ENCODE data around the gene TAF5.
"Not testable (repeated sequence)": the region's sequence is repeated elsewhere in the genome, so short reads cannot be mapped to it uniquely, and the experiment has no call there.

Gene TAF5

DNA sequence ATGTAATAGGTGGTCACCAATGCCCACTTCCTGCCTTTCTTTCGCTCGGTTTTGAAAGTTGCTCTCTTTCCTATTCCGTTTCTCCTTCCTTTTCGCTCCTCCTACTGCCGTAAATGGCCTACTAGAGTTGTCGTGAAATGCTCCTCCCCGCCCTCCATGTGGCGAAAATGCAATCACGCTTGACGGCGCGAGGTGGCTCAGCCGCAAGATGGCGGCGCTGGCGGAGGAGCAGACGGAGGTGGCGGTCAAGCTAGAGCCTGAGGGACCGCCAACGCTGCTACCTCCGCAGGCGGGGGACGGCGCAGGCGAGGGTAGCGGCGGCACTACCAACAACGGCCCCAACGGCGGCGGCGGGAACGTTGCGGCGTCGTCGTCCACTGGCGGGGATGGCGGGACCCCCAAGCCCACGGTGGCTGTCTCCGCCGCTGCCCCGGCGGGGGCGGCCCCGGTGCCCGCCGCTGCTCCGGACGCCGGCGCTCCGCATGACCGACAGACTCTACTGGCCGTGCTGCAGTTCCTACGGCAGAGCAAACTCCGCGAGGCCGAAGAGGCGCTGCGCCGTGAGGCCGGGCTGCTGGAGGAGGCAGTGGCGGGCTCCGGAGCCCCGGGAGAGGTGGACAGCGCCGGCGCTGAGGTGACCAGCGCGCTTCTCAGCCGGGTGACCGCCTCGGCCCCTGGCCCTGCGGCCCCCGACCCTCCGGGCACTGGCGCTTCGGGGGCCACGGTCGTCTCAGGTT is at the start of gene TAF5:
Gene TAF5 (plus strand): TSS at position 195 of the 737 bp plus-strand sequence. CDS start 14 bp downstream, at position 209.
- DNase-seq, result peak; percentile 93

DNA sequence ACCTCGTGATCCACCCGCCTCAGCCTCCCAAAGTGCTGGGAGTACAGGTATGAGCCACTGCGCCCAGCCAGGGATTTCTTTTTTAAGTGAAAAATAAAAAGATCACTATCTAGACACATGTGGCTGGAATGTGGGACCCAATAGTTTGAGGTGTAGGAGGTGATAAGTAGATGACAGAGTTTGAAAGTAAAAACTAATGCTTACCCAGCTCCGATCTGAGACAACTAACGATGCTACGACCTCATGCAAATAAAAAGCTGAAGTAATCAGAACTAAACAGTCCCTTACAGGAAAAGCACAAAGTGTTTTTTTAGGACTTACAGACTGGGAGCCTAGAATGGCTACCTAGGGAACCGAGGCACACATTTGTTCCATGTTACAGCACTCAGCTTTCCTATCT is 39.9 kb upstream of the TAF5 start:
- no peak for DNase-seq

DNA sequence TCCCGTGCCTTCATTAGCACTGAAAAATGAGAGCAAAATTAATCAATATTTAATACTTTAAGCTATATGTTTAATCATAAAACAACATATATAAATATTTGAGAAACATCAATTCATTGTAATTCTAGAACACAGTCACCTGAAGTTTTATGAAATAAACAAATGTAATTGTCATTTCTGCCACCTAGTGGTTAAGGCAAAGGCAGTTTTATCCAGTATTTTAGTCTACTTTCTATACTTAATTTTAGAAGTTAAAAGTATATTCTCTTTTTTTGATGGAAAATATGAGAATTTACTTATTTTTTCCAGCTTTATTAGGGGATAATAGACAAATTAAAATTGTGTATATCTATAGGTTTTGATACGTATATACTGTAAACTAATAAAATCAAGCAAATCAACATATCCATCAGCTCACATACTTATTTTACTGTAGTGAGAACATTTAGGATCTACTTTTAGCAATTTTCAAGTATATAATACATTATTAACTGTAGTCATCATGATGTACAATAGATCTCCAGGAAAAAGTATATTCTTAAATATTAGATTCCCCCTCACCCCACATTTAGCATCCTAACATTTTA is 33.7 kb upstream of the TAF5 start:
- peak; percentile 6 for DNase-seq

DNA sequence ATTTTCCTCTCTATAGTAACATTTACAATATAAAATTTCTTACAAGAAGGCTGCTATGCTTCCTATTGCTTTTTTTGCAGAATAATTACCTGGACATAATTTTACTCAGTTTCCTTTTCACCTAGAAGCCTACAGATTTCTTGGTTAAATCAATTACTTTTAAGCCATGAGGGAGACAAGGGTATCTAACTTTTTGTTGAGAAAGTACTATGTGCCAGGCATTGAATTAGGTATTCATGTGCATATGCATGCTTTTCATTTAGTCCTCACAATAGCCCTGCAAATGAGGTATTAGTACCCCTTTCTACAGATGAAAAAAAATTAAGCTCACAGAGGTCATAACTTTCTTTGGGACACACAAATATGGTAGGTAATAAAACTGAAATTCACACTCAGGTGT is 33.2 kb upstream of the TAF5 start:
- no peak for DNase-seq

DNA sequence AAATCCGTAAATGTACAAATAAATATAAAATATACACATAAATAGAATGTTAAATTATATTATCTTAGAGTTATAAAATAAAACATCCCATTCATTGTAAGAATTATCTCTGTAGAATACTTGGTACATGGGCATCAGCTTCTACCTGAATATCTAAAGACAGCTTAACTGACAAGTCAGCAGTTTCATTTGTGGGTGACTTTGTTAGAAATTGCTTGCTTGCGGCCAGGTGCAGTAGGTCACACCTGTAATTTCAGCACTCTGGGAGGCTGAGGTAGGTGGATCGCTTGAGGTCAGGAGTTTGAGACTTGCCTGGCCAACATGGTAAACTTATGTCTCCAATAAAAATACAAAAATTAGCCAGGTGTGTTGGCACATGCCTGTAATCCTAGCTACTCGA is 31.4 kb upstream of the TAF5 start:
- DNase-seq, result no peak

DNA sequence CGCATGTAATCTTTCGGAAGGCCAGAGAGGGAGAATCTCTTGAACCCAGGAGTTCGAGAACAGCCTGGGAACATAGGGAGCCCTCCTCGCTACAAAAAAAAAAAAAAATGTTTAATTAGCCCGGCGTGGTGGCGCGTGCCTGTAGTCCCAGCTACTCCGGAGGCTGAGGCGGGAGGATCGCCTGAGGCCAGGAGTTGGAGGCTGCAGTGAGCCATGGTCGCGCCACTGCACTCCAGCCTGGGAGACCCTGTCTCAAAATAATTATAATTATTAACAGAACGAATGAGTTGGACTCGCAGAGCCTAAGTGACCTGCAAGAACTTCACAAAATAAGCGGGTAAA is 17.6 kb upstream of the TAF5 start:
- no peak for DNase-seq

DNA sequence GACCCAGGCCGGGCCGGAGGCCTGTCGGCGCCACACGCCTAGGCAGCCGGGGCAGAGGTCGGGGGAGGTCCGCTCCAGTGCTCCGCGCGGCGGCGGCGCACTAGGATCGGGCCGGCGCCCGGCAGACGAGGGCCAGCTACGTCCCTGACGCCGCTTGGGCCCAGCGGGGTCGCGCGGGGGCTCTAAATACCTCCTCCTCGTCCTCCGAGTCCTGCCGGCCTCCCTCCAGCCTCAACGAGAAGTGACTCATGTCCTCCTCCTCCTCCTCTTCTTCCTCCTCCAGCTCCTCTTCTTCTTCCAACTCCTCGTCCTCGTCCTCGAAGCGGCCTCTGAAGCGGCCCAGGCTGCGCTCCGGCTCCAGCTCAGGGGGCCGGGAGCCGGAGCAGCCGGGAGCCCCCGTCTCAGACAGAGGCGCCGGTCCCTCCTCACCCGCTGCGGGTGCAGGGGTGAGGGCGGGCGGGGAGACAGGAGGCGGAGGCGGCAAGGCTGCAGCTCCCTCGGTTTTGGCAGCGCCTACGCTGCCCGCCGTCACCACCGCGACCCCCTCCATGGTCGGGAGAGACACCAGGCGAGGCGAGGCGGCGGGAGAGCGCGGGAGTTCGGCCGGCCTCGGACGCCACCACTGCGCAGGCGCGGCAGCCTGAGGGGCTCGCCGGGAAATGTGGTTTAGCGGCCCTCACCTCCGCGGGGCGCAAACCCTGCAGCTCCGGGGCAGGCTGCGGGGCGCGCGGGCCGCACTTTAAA is 17.1 kb upstream of the TAF5 start, which contains the start of gene PCGF6:
Gene PCGF6 (minus strand): TSS at position 624 of the 744 bp plus-strand sequence. CDS start 74 bp downstream, at position 550.
- DNase-seq, result peak; percentile 48

DNA sequence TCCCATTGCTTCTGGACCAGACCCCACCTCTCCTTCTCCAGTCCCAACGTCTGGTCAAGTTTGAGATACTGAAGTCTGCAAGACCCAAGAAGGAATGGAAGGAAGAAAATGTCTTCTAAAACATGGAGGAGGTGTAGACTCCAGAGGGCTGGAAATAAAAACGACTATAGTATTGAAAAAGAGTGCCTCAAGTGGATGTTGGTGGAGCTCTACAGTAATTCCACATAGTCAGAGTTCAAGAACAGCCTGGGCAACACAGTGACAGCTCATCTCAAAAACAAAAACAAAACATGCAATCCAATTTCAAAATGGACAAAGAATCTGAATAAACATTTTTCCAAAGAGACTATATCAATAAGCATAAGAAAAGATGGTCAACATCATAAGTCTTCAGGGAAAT is 14.5 kb upstream of the TAF5 start:
- no peak for DNase-seq

DNA sequence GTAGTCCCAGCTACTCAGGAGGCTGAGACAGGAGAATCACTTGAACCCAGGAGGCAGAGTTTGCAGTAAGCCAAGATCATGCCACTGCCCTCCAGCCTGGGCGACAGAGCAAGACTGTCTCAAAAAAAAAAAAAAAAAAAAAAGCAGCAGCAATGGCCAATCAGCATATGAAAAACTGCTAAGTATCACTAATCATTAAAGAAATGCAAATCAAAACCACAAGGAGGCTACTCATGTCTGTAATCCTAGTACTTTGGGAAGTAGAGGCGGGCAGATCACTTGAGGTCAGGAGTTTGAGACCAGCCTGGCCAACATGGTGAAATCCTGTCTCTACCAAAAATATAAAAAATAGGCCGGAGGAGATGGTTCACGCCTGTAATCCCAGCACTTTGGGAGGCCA is 13.2 kb upstream of the TAF5 start:
- not testable (repeated sequence) for DNase-seq

DNA sequence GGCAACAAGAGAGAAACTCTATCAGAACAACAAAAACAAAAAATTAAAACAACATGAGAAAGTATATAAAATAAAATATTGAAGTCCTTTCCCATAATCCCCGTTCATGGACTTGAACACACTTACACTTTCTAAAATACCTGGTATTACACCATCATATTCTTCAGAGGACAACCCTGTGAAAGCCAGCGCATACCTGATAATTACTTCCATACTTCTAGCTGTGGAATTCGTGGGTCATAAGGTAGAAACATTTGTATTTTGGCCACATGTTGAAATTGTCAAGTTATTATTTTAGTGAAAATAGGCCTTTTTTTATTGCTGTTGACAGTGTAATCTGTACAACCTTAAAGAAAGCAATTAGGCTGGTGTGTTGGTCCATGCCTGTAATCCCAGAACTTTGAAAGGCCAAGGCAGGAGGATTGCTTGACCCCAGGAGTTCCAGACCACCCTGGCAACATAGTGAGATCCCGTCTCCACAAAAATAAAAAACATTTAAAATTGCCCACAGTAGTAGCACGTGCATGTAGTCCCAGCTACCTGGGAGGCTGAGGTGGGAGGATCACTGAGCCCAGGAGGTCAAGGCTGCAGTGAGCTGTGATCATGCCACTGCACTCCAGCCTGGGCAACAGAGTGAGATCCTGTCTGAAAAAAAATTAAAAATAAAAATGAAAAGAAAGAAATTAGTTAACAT is 11.7 kb upstream of the TAF5 start:
- DNase-seq, result no peak

DNA sequence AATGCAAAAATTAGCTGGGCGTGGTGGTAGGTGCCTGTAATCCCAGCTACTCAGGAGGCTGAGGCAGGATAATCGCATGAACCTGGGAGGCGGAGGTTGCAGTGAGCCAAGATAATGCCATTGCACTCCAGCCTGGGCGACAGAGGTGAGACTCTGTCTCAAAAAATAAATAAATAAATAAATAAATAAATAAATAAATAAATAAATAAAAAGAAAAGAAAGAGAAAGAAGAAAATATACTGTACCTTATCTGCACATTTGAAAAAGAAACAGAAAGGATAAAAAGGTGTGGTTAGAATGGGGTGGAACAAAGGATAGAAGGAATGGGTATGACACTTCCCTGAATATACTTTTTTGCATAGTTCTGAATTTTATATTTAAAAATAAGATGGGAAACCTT is 8.3 kb upstream of the TAF5 start:
- DNase-seq, result not testable (repeated sequence)

DNA sequence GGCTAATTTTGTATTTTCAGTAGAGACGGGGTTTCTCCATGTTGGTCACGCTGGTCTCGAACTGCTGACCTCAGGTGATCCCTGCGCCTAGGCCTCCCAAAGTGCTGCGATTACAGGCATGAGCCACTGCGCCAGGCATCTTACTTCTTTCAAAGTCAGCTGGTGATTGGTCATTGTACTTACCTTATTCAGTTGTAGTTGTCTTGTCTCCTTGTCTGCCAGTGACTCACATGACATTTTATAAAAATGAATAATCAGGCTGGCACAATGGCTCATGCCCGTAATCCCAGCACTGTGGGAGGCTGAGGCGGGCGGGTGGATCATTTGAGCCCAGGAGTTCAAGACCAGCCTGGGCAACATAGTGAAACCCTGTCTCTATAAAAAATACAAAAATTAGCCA is 7.0 kb upstream of the TAF5 start:
- DNase-seq, result not testable (repeated sequence)

DNA sequence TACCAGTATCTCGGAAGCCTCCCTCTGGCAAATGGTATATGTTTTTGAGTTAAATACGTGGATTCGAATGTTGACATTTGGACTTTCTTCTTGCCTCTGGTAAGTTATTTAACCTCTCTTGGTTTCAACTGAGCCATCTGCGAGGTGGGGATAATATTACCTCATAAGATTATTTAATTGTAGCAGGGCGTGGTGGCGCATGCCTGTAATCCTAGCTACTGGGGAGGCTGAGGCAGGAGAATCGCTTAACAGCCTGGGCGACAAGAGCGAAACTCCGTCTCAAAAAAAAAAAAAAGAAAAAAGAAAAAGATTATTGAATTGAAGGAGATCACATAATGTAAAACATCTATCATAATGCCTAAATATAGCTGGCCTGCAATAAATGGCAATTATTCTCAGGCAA is 396 bp upstream of the TAF5 start:
- no peak for DNase-seq

DNA sequence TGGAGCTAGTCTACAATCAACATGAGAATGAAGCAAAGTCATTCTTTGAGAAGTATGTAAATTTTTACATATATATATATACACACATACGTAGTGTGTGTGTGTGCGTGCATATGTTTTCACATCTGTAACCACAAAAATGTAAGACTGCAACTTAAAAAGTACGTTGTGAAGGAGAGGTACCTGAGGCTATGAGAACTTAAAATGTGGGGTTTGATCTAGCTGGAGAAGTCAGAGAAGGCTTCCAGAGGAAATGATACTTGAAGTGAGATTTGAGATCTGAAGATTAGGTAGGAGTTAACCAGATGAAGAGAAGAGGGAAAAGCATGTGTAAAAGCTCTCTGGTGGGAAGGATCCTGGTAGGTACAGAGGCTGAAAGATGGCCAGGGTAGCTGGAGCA is 5.8 kb downstream of the TAF5 start:
- no peak for DNase-seq

DNA sequence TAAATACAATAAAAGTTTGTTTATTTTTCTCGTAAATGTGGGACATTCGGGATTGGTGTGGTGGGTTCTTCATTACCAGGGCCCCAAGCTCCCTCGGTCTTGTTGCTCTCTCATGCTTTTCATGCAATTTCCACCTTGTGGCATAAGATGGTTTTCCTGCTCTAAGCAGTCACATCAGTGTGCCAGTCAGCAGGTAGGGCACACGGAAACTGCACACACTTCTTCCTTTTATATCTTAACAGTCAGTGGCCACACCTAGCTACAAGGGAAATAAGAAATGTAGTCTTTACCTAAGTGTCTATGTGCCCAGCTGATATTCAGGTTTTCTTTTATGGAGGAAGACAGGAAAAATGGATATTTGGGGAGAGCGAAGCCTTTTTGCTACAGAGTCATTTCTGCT is 6.5 kb downstream of the TAF5 start:
- DNase-seq, result no peak

DNA sequence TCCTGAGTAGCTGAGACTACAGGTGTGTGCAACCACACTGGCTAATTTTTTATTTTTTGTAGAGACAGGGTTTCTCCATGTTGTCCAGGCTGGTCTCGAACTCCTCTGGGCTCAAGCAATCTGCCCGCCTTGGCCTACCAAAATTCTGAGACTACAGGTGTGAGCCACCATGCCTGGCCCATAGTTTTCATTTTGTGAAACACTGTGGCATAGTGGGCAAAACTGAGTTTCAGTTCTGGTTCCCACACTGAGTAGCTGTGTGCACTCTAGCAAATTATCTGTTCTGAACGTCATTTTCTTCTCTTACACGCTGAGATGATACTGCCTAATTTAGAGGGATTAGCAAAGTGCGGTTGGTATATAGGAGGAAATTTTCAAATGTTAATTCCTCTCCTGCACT is 15.0 kb downstream of the TAF5 start:
- no peak for DNase-seq

DNA sequence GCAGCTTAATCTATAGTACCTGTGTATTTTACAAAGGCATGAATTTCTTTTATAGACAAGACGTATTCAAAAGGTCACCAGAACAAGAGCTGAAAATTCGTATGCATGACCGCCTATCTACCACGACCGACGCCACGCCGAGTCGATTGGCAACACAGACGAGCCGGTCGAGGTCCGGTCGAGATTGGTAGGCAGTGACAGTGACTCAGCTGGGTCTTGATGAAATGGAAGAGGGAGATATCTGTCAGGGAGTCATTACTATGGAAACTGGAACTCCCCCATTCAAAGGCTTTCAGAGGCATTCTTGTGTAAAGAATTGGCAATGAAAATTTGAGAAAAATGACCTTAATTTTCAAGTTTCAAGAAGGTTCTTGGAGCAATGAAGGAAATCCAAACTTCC is 26.4 kb downstream of the TAF5 start:
- no peak for DNase-seq

DNA sequence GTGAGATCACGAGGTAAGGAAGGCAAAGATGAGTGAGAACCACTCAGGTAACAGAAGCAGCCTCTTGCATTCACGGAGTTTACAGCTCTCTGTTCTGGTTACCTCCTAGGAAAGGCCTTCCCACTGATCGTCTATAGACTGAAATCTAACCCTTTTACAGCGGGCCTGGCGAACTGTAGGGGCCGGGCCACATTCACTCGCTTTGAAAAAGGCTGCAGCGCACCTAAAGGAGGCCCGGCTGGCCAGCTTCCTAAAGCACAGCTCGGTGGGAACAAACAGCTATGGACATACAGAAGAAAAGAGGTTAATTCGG is 27.9 kb downstream of the TAF5 start:
- no peak for DNase-seq

DNA sequence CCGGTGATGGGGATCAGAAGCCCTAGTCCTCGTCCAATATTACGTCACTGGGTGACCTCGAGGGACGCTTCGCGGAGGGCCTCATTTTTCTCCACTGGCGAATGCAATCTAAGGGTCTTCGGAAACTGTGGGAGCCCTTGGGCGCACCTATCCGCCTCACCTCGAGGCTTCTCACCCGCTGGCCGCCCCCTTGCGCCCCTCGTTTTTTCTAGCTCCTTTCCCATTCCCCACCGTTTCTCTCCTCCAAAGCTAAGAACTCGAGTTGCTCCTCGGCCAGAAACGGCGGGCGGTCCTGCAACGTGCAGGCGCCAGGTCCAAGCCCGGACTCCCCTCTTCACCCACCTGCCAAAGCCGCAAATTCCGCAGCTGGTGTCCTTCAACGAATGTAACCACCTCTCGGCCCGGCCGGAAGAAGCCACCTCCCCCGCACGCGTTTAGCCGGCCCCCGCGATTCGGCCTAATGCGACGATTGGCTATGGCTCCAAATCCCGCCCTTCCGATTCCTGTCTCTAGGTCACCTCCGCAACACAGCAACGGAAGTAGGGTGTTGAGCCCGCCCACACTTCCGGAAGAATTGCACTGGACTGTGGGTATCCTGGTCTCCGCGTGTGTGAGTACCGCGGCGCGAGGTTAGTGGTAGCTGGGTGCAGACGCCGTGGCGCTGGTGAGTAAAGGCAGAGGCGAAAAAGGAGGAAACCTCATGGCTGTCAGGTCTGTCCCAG is 28.5 kb downstream of the TAF5 start, which contains the start of the genes ATP5MK and PDCD11:
Gene ATP5MK (minus strand): TSS at position 409 of the 722 bp plus-strand sequence. CDS start 4,018 bp downstream, outside the sequence.
Gene PDCD11 (plus strand): TSS at position 560 of the 722 bp plus-strand sequence. CDS start 1,801 bp downstream, outside the sequence.
- peak; percentile 90 for DNase-seq

DNA sequence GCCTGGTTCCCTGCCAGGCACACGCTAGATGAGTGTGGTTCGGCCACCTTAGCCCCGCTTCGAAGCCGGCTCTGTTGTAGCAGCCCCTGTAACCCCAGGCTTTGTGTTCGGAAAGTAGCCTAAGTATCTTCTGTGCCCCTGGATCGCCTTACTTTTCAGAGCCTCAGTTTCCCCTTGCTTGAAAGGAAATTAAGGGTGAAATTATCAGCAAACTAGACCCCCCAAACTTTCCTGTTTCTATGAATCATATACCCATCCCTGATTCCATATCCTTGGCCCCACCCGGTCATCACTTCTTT is 29.0 kb downstream of the TAF5 start:
- no peak for DNase-seq

DNA sequence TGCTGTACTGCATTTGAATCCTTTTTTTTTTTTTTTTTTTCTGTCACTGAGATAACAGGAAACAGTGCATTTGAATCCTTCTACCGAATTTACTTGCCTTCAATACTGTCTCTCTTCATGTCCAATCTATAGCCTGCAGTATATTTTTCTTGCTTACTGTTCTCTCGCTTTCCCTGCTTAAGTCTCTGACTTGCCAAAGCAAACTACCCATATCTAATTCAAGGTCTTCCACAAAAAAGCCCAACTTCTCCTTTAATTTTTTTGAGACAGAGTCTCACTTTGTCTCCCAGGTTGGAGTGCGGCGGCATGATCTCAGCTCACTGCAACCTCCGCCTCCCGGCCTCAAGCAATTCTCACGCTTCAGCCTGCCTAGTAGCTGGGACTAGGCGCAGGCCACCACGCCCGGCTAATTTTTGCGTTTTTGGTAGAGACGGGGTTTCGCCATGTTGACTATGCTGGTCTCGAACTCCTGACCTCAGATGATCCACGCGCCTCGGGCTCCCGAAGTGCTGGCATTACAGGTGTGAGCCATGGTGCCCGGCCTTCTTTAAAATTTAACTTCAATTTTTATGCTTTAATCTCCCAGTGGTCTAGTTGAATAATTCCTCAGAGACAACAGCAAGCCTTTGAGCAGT is 29.5 kb downstream of the TAF5 start:
- DNase-seq, result no peak

DNA sequence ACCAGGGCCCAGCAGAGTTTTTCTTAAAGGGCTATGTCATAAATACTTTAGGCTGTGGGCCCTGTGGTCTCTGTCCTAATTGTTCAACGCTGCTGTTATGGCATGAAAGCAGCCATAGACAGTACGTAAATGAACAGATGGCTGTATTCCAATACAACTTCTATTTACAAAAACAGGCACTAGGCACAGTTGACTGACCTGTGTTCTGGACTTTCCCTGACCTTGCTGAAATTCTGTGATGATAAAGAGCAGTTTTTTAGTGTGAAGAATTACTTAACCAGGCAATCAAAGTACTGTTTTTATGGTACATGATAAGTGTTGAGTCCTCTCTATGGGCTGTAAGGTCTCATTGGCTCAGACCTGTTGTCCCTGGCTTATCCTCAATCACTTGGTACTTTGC is 45.8 kb downstream of the TAF5 start:
- no peak for DNase-seq
